GM12872 (cell line): Measurements from ENCODE around the gene CACNA2D1.

Experiments used
- TF ChIP-seq, protein P1 (sequence below): IDR thresholded peaks from 3 replicates; pipeline ENCODE4 v1.5.1; 2011; ENCODE audit warnings: low read depth, mild to moderate bottlenecking, low read length, moderate library complexity; ENCODE audit not compliant: insufficient read depth

CACNA2D1 gene

DNA sequence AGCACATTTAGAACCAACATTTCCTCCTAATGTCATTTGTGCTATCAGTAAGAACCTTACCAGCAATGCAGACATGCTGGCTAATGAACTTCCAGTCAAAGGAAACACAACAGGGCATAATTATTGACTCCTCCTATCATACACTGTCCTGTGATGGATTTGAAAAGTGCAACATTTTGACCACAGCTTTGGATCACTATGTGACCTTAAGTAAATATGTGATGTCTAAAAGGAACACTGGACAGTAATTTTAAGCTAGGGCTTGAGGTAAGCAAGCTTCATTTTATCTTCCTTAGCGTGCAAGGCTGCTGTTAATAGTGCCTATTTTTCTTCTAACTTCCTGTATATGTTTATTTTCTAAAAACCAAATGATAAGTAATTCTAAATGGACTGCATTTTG, 433.2 kb downstream of the CACNA2D1 start:
- TF ChIP-seq, protein P1, sequence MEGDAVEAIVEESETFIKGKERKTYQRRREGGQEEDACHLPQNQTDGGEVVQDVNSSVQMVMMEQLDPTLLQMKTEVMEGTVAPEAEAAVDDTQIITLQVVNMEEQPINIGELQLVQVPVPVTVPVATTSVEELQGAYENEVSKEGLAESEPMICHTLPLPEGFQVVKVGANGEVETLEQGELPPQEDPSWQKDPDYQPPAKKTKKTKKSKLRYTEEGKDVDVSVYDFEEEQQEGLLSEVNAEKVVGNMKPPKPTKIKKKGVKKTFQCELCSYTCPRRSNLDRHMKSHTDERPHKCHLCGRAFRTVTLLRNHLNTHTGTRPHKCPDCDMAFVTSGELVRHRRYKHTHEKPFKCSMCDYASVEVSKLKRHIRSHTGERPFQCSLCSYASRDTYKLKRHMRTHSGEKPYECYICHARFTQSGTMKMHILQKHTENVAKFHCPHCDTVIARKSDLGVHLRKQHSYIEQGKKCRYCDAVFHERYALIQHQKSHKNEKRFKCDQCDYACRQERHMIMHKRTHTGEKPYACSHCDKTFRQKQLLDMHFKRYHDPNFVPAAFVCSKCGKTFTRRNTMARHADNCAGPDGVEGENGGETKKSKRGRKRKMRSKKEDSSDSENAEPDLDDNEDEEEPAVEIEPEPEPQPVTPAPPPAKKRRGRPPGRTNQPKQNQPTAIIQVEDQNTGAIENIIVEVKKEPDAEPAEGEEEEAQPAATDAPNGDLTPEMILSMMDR, result no peak

DNA sequence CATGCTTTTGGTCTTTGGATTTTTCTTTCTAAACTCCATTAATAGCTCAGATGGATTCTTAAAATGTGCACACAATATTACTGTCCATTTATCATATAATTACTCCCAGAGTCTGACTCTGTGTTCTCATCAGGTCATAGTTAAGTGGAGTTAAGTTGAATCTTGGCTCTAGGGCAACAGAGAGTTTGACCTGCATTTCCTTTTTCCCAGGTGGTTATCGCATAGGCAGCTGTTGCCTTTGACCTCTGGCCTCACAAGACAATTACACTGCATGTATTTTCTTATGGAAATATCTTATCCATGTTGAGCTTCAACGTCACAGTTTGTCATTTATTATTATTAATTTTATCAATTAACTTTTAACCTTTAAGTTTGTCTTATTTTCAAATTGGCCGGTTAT, 436.3 kb downstream of the CACNA2D1 start:
- TF ChIP-seq, protein P1, result no peak

DNA sequence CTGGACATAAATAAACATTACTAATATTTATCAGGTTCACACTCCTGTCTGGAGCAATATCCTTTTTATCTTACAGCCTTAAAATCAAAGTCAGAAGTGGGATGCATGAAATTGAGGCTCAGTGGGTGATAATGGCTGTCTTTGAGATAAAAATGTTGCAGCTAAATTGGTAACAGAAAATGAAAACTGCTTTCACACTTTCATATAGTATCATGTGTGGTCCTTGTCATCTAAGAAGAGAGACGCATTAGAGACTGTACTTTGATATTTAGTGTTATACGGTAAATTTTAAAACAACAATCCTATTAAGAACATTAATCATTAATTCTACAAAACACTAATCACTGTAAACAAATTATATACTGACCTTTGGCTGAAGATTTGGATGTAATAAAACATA, 438.5 kb downstream of the CACNA2D1 start:
- TF ChIP-seq, protein P1, result no peak

DNA sequence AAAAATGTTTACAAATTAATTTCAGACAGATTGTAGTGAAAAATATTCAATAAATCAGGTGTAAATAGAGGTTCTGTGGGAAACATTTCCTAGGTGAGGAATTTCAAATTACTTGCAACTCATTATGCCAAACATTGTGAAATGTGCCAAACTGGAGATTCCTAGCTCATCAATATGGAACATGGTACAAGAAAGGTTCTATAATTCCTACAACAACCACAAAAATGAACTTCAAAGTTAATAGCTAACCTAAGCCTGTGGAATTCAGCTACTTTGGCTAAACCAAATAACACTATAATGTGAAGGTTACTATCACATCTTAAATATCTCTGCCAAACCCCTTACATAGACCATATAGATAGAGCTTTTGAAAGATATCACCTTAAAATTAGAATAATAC, 450.4 kb downstream of the CACNA2D1 start:
- TF ChIP-seq, protein P1, result no peak

DNA sequence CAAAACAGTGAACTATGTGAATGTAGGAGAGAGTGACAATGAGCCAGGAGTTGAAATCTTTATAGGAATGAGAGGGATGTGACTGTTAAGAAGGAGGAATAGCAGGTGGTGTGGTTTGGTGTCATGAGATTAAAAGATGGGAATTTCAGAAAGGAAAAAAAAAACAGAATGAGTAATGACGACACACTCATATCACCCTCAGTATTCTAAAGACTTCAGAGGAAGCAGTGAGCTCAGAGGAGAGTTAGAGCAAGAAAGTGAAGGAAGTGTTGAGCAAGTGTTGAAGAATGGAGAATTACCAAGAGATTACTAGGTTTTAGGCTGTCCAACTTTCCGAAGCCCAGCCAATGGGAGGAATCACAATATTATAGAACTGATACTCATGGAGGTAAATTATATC, 453.2 kb downstream of the CACNA2D1 start:
- TF ChIP-seq, protein P1, result no peak

DNA sequence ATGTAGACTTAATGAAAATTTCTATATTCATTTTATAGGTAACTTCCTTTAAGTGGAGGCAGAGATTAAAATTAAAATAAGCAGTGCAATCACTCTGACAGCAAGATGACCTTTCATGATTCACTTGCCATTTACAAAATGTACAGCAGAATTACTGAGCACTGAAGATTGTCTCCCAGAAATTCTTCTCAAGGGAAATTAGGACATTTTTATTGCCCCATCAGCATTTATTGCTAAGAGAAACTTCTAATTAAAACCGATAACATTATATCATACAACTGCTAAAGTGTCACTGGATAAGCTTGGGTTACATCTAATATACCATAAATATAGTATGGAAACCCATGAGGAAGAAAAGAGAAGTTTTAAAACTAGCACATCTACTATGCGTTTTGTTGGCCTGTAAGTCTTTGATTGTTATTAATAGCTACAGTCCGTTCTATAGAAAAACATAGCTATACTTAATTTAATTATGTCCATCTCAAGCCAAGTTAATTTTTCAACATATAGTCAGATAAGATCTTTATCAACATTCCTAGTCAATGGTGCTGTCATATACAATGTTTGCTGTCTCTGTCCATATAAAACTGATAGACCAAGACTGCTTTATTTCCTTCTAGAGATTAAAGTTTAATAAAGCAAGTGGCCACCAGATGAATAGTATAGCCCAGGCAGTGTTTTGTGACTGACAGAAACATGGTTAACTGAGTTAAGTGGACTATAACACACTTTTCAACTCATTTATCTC, 456.7 kb downstream of the CACNA2D1 start:
- TF ChIP-seq, protein P1, result no peak

DNA sequence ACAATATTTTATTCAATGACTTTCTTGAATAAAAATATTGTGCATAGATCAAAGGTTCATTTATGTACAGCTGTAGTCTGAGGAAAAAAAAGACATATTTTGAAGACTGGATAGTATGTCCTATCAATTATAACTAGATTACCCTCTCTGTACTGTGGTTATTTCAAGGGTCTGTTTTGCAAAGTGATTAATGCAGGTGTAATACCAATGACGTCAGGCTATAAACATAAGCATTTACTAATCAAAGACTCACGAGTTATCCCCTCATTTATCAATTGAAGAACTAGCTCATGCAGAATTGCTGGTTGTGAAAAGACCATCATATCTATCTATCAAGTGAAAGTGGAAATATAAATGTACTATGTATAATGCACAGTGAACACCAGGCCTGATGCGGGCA, 460.2 kb downstream of the CACNA2D1 start:
- TF ChIP-seq, protein P1, result no peak
